Activated T-helper 1 cell treated with anti-CD3 and anti-CD28 coated beads, Interleukin-2, amount 50 U/mL, for 16 hours (primary cell): ENCODE measurements around the gene TRERF1.

Experiments used
- DNase-seq, 2 donors: peaks; one replicate each; pipeline ENCODE4 v3.0.0-alpha.2; 2020; ENCODE audit warnings: low read depth in 1 of 2, low spot score in 1 of 2

TRERF1 gene

GRCh38 chr6:42257614-42258013 lies 194.1 kb downstream of the TRERF1 start:
- no peak for DNase-seq

- DNase-seq, result no peak
Measured at GRCh38 chr6:42257063-42257462, 194.7 kb downstream of the TRERF1 start.

DNA sequence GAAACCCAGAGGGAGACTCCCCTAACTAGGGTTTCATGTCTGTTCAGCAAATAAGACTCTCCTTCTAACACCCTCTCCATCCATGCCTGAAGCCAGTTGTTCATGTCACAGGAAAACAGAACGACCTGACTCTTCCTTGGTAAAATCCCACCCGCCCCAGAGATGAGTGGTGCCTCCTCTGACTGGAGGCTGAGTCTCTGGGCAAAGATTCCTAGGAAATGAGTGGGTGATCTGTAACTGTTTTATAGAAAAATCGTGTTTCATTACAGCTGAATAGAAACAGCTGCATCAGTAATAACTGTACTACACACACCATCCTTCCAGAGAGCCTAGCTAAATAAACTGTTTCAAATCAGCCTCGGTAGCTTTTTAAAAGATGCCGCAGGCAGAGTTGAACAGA lies 196.7 kb downstream of the TRERF1 start:
- DNase-seq, result no peak

DNA sequence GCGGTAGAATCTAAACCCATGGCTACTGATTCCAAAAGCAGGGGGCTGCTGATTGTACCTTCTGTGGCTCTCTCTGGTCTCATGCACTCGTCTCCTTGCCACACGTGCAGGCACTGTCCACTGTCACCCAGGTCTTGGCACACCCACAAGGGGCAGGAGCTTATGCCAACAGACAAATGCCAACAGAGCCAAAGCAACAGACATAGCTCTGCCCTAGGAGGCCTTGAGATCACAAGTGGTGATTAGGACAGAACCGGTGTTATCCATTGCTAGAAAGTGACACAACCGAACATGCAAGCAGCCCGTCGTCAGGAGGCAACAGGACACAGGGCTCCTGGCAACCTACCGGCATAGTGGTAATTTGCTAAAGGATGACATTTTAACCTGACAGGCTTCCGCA lies 197.2 kb downstream of the TRERF1 start:
- DNase-seq, result no peak

- DNase-seq, result no peak
Measured at GRCh38 chr6:42251911-42252637, 199.7 kb downstream of the TRERF1 start.

DNA sequence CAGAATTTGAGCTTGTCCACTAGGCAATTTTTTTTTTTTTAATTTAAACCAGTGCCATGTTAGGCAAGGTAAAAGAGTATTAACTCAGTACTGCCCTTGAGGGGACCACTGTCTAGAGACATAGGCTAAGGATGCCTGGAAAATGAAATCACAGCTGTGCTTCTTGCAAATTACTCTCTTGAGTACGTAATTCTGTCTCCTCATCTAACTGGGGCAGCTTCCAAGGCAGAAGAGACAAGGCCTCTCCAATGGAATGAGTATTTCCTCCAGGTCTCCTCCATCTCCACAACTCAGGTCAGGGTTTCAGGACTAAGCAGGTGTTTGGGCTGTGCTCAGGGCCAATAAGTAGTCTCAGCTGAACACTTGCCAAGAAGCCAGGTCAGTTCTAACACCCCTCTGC lies 200.2 kb downstream of the TRERF1 start:
- DNase-seq, result no peak

DNA sequence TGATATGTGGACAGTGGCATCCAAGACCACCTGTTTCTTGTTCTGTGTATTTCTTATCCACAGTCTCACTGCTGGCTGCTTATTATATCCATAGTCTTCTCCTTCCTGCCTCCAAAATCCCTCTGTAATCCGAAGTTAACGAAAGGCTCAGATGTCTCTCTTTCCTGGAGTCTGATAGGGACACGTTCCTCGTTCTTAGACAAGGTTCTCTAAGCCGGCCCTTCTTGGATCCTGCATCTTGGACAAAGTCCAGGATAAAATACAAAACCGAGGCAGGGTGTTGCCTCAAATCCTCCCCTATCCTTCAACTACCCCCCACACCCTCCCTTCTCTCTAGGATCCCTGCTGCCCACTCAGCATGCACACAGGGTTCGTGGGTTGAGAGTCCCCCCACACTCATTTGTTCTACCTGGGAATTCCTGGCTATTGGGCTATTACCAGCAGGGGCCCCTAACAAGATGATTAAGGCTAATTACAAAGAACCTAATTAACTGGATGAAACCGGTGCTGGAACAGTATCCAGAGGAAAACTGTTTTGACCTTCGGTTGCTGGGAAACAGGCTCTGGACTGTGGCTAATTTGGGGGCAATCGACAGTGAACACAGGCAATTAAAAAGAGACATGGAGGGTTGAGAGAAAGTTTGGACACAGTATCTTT lies 201.3 kb downstream of the TRERF1 start:
- no peak for DNase-seq

GRCh38 chr6:42249279-42249678 lies 202.4 kb downstream of the TRERF1 start:
- no peak for DNase-seq

GRCh38 chr6:42243046-42243445 lies 208.7 kb downstream of the TRERF1 start:
- no peak for DNase-seq

DNA sequence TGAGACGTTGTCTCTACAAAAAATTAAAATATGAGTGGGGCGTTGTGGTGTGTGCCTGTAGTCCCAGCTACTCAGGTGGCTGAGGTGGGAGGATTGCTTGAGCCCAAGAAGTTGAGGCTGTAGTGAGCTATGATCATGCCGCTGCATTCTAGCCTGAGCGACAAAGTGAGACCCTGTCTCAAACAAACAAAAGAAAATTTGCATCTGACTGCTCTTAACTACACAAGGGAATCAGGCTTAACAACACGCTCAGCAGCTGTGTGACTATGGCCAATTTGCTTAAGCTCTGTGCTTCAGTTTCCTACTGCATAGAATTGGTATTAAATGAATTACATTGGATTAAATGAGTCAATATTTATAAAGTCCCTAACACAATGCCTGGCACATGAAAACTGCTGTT lies 209.8 kb downstream of the TRERF1 start:
- DNase-seq, result no peak

- DNase-seq, result no peak
Measured at GRCh38 chr6:42239736-42240375, 211.9 kb downstream of the TRERF1 start.

DNA sequence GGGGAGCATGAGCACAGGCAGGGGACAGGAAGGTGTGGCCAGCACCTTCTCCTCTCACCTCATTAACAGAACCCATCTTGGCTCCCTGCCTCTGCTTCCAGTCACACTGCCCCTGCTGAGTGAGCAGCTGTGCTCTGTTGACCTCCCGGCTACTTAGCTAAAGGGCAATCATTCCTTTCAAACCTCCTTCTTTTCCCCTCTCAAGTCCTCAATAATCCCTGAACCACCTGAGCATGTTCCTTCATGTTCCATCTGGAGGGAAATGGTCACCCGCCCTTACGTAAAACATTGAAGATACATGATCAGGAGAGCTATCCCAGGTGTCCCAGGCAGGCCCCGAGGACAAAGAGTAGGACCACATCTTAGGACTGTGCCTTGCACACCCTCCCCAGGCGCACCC lies 212.4 kb downstream of the TRERF1 start:
- no peak for DNase-seq

- no peak for DNase-seq
Measured at GRCh38 chr6:42237857-42238256, 213.9 kb downstream of the TRERF1 start.

DNA sequence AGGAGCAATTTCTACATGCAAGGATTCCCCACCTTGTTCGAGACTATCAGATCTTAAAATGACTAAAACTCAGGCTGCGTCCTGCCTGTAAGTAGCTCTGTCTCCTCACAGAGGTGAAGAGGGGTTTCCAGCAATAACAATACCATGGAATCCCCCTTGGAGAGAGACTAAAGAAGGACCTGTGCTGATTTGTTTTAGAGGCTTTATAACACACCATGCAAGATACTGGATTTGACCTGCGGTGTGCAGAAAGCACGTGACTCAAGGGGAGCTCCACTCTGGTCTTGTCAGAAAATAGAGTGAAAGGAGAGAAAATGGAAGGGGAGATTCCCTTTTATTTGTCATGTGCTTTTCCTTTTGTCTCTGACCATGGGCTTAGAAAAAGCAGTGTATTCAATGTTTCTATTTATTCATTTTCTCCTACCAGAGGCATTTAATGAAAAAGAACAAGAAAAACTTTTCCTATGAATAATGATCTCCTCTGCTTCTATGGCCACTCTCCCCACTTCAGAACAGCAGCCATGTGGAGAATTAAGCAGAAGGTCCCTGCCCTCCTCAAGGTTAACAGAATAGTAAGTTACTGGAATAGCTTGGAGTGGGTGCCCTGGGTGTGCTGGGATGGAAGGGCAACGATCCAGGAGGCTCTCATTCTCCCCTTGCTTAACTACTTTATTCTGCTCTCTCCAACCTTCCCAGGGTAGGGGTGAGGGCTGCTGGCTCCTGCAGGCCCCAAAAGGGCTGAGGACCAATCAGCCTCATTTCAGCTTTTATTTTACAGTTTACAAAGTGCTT lies 214.8 kb downstream of the TRERF1 start:
- no peak for DNase-seq

GRCh38 chr6:42236030-42236429 lies 215.7 kb downstream of the TRERF1 start:
- no peak for DNase-seq

GRCh38 chr6:42232035-42232434 lies 219.7 kb downstream of the TRERF1 start:
- no peak for DNase-seq

GRCh38 chr6:42230345-42231321 lies 221.1 kb downstream of the TRERF1 start:
- no peak for DNase-seq

GRCh38 chr6:42229506-42230119 lies 222.1 kb downstream of the TRERF1 start:
- no peak for DNase-seq

DNA sequence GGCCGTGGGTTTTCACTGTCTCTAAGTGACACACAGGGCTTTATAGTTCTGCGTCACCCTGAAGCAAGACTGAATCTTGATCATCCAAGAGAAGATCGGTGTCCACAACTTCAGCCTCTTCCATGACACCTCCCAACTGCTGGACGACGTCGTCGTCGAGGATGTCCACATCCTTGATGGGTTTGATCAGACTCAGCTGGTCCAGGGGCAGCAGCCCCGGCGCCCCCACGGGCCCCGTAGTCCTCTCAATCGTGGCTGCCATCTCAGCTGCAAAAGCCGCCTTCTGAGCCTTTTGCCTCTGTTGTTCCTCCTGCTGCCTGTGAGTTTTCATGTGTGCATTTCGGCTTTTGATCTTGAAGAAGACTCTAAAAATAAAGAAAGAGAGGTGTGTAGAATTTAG lies 223.4 kb downstream of the TRERF1 start:
- no peak for DNase-seq
